Hematopoietic multipotent progenitor cell treated with erythropoietin and hydrocortisone succinate and interleukin-3 and kit ligand, for 6 days (in vitro differentiated cells): Measurements from ENCODE around the gene DDIT4.
"Not testable (repeated sequence)": the region's sequence is repeated elsewhere in the genome, so short reads cannot be mapped to it uniquely, and the experiment has no call there.

Source experiments
- DNase-seq: peaks from one replicate; pipeline ENCODE4 v3.0.0-alpha.2; 2015

The DDIT4 gene

DNA sequence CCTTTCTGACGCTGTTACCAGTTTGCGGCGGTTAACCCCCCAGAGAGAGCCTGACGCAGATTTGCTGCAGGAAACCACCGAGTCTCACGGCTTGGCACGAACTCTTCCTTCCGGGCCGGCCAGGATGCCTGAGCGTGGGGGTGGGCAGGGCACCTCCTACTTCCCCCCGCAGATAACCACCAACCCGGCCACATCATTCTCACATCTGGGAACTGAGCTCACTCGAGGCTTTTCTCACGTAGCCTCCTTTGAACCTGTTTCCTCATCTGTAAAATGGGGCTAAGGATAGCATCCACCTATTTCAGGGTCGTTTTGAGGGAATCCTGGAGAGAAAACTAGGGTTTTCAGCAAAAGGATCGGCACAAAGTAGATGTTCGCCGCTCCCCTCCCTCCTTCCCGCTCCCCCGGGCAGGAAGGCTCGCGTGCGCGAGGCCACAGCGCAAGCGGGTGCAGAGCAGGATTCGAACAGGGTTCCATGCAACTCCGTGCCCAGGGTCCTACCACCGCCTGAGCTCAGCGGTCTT, 23.6 kb downstream of the DDIT4 start:
- peak; percentile 96 for DNase-seq

GRCh38 chr10:72297805-72298591, 24.3 kb downstream of the DDIT4 start:
- peak; percentile 99 for DNase-seq

- DNase-seq = no peak
Measured at GRCh38 chr10:72298592-72299519, 25.1 kb downstream of the DDIT4 start.

DNA sequence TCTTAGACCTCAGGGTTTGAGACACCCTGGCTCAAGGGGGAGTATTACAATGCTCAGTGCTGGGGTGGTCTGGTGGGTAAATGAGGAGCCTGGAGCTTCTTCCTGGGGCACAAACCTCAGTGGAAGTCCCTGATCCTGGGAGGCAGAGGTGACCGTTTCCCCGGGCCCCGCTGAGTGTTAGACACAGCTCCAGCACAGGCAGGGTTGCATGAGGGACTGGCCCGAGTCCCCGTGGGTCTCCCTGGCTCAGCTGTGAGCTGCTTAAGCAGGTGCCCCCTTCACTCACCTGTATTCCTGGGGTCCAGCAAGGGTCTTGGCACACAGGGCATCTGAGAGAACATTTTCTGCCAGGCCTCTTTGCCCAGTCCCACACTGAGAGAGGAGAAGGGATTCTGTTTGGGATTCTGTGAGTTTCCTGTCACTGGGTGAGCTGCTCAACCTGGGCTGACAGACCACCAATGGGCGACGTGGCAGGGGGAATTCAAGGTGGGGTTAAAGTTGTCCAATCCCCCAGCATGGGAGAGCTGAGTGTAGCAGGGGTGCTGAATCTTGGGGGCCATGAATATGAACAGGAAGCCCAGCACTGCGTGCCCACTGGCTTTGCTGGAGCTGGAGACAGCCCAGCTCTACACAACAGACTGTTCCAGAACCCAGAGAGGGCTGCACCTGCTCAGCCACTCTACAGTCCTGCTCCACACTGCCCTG, 29.9 kb downstream of the DDIT4 start:
- DNase-seq = no peak

- peak; percentile 21 for DNase-seq
Measured at GRCh38 chr10:72306215-72306760, 32.6 kb downstream of the DDIT4 start.

GRCh38 chr10:72307711-72308110, 34.0 kb downstream of the DDIT4 start:
- not testable (repeated sequence) for DNase-seq

DNA sequence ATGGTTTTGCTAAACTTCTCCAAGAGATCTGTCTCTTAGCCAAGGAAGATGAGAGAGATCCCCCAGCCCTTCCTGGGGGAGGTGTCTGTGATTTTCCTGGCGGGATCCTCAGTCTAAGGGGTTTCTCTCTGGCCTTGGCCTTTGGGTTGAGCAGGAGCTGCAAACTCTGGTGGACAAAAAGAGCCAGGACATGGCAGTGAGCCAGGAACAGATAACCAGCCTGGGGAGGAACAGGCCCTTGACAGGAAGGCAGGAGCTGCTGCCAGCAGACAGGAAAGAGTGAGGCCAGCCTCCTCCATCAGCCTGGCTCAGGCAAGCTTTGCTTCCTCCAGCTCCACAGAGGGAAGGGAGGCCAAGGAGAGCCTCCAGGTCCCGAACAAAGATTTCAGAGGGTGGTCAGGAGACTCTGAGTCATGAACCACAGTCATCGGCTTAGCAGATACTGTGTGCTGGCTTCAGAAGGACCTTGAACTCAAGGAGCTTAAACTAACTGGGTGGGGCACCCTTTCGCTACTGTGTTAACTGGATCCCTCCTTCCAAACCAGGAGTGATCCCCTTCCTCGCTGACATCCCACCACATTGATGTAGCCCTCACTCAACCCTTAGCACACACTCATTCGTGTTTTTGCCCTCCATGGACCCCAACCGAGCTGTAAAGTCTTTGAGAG, 34.7 kb downstream of the DDIT4 start:
- peak; percentile 87 for DNase-seq

GRCh38 chr10:72309290-72310240, 35.8 kb downstream of the DDIT4 start:
- DNase-seq = peak; percentile 88

GRCh38 chr10:72310241-72310633, 36.5 kb downstream of the DDIT4 start:
- DNase-seq = no peak

- peak; percentile 20 for DNase-seq
Measured at GRCh38 chr10:72310636-72311035, 36.9 kb downstream of the DDIT4 start.

- peak; percentile 48 for DNase-seq
Measured at GRCh38 chr10:72311667-72312066, 37.9 kb downstream of the DDIT4 start.

DNA sequence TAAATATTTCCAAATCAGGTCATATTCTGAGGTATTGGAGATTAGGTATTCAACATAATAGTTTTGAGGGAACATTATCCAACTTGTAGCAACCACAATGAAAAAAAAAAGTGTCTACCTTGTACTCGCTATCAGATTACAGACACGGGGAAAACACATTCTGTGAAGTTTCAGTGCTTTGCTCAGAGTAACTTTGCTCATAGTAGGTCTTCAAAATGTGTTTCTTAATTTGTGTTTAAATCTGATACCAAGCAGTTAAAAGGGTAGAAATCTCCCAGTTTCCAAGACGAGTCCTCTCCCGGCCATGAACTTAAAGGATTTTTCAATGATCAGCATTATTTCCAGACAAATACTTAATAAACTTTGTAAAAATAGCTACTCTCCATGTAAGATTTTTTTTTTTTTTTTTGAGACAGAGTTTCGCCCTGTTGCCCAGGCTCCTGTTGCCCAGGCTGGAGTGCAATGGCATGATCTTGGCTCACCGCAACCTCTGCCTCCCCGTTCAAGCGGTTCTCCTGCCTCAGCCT, 39.2 kb downstream of the DDIT4 start:
- no peak for DNase-seq

DNA sequence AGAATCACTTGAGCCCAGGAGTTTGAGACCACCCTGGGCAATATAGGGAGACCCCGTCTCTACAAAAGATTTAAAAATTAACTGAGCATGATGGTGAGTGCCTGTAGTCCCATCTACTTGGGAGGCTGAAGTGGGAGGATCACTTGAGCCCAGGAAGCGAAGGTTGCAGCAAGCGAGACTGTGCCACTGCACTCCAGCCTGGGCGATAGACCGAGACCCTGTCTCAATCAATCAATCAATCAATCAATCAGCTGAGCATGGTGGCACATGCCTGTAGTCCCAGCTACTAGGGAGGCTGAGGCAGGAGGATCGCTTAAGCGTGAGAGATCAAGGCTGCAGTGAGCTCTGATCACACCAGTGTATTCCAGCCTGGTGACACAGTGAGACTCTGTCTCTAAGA, 40.5 kb downstream of the DDIT4 start:
- DNase-seq = no peak

DNA sequence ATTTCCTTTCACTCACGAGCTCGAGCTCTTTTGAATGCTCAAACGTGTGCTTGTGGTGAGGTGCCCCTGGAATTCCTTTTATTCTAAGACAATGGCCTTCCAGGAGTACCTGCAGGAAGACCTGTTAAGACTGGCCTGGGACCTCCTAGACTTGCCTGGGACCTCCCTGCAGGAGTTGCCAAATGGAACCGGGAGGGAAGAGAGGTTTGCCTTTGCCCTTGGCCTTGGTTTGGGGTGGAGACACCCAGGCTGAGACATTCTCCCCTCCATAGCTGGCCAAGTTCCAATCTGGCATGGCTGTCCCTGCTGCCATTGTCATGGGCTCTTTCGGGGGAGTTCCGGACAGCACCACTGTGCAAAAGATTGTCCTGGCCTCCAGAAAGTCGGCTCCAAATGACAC, 41.3 kb downstream of the DDIT4 start:
- DNase-seq = peak; percentile 49

DNA sequence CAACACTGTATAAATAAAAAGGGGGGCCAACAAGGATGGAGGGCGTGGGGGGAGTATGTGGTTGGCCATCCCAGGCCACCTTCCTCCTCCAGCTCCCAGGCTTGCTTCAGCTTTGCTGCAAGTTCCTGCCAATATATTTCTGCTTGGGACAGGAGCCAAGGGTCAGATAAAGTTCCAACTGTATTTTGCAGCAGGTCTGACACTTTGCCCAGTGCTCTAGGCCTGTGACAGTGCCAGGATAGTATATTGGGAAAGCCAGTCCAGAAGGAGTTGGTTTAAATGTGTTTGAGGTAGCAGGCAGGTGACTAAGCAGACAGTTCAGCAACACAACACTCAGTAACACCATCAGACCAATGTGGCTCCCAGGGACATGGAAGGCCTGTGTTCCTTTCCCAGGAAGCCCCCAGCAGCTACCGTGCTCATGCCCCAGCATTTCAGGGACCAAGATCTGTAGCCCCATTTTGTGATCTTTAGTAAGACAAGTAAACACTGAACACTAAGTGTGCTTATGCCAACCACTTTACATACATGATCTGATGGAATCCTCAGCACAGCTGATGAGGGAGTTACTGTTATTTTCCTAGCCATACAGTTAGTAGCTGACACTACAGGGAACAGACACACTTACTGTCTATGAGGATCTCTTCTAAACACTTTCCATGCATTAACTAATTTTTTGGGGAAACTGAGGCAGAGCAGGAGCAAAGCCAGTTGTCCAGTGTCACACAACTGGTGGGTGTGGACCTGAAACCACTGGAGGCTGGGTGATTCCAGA, 42.1 kb downstream of the DDIT4 start:
- DNase-seq = peak; percentile 38

- peak; percentile 16 for DNase-seq
Measured at GRCh38 chr10:72316386-72316700, 42.6 kb downstream of the DDIT4 start.

DNA sequence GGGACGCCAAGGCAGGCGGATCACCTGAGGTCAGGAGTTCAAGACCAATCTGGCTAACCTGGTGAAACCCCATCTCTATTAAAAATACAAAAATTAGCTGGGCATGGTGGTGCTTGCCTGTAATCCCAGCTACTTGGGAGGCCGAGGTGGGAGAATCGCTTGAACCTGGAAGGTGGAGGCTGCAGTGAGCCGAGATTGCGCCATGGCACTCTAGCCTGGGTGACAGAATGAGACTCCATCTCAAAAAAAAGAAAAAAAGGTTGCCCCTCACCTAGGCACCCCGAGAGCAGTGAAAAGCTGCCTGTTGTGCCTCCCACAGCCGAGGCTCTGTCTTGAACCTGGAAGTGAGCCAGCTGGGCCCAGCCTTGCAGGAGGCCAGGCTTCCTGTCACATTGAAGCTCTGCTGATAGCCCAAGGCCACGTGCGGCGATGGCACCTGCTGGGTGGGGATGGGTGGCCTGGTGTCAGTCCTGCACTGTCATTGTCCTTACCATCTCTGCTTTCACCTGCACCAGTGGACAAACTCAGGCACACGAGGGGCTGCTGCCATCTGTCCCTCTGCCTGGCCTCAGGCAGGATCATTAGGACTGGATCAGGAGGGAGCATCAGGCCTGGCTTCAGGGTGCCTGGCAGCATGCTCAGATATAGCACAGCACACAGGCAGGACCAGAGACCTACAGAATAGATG, 43.2 kb downstream of the DDIT4 start:
- peak; percentile 94 for DNase-seq

DNA sequence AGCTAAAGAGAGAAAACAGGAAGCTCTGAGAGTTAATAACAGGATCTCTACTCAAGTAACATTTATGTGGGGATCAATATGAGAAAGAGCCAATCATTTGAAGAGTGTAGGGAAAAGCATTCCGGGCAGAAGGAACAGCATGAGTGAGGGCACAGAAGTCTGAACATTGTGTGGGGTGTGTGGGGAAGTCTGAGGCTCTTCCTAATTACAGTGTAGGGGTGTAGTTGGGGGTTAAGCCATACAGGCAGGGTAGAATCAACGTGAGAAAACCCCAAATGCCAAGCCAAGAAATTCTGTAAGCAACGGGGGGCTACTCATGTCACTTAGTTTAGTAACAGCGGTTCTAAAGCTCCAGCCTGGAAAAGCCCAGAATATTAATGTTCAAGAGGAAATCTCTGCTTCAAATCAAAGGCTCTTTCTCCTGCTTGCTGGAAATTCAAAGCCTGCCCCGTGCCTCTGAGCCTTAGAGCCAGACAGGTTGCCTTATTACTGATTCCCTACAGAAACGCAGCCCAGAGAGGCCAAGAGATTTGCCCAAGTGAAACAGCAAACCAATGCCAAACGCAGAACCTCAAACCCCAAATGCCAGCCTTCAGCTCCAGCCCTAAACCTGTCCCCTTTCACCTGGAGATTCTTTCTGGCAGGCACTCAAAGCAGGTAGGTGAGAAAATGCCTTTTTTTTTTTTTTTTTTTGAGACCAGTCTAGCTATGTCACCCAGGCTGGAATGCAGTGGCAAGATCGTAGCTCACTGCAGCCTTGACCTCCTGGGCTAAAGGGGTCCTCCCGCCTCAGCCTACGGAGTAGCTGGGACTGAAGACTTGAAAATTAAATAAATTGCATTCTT, 44.9 kb downstream of the DDIT4 start:
- peak; percentile 34 for DNase-seq
